SK-N-SH (cell line): ENCODE data around the gene AKAP6. TPM values are rescaled to one million over a fixed set of nuclear protein-coding genes. Genes with fewer than 3 reads are reported as not detected.

ENCODE experiments used
- CTCF ChIA-PET: fragments of 300-600, 350-600 bp; formaldehyde crosslinking; extraction: SDS; loops from one replicate; lab custom pipeline; 2021; lab: Yijun Ruan, JAX
- POLR2A ChIA-PET: fragments of 350-600 bp; sonication (Branson Sonifier 250); formaldehyde crosslinking; extraction: SDS; loops from one replicate; lab custom pipeline; 2020; ENCODE audit warnings: antibody characterized with exemption, inconsistent platforms; lab: Yijun Ruan, JAX
- DNase-seq: peaks from one replicate; pipeline ENCODE4 v3.0.0; 2012
- H2AFZ ChIP-seq: fragments of 200-600 bp; sonication (generic); 2 replicates; pipeline ENCODE4 v1.8.1; 2016; ENCODE audit warnings: antibody characterized with exemption, mild to moderate bottlenecking, low read depth
- H3F3A ChIP-seq: fragments of 200-600 bp; sonication (generic); replicated peaks from 2 replicates; pipeline ENCODE3; 2016; ENCODE audit warnings: antibody characterized with exemption, mild to moderate bottlenecking; ENCODE audit not compliant: insufficient read depth
- H3K27ac ChIP-seq, 2 experiments: fragments of 200-500 bp in 1 of 2; fragments of 200-600 bp in 1 of 2; sonication (Bioruptor generic) in 1 of 2; sonication (generic), shearing (Covaris generic) in 1 of 2; 2 replicates each; pipeline versions ENCODE4 v1.5.1 to v1.6.1; 2014 to 2016; ENCODE audit warnings: low read depth in 2 of 2, inconsistent platforms in 1 of 2, low read length in 1 of 2, mild to moderate bottlenecking in 1 of 2, mixed read lengths in 1 of 2
- H3K27me3 ChIP-seq: fragments of 200-600 bp; sonication (generic), shearing (Covaris generic); 2 replicates; pipeline ENCODE4 v1.6.1; 2016; ENCODE audit warnings: mixed run types; ENCODE audit not compliant: insufficient read depth
- H3K36me3 ChIP-seq, 2 experiments: fragments of 200-500 bp in 1 of 2; fragments of 200-600 bp in 1 of 2; sonication (Bioruptor generic) in 1 of 2; sonication (generic) in 1 of 2; replicated peaks in 1 of 2; 2 replicates each; pipeline versions ENCODE3 to v1.5.1; 2014 to 2016; ENCODE audit warnings: low read length in 1 of 2, mild to moderate bottlenecking in 1 of 2; ENCODE audit not compliant: insufficient read depth in 2 of 2, control insufficient read depth in 1 of 2
- H3K4me1 ChIP-seq, 2 experiments: fragments of 200-500 bp in 1 of 2; fragments of 200-600 bp in 1 of 2; sonication (Bioruptor generic) in 1 of 2; sonication (generic), shearing (Covaris generic) in 1 of 2; 2 replicates each; pipeline versions ENCODE4 v1.5.1 to v1.6.1; 2014 to 2016; ENCODE audit warnings: low read depth in 1 of 2, low read length in 1 of 2, mixed run types in 1 of 2; ENCODE audit not compliant: insufficient read depth in 2 of 2, control insufficient read depth in 1 of 2
- H3K4me2 ChIP-seq: fragments of 200-600 bp; sonication (generic), shearing (Covaris generic); 2 replicates; pipeline ENCODE4 v1.6.1; 2017; ENCODE audit warnings: mixed run types
- H3K4me3 ChIP-seq, 2 experiments: fragments of 200-500 bp in 1 of 2; fragments of 200-600 bp in 1 of 2; sonication (Bioruptor generic) in 1 of 2; sonication (generic), shearing (Covaris generic) in 1 of 2; 2 replicates each; pipeline versions ENCODE4 v1.5.1 to v1.8.1; 2014 to 2016; ENCODE audit warnings: low read depth in 2 of 2, inconsistent platforms in 1 of 2, low read length in 1 of 2, mild to moderate bottlenecking in 1 of 2, mixed read lengths in 1 of 2, moderate library complexity in 1 of 2
- H3K79me2 ChIP-seq: fragments of 200-600 bp; sonication (generic); 2 replicates; pipeline ENCODE4 v1.8.1; 2017; ENCODE audit warnings: mild to moderate bottlenecking; ENCODE audit not compliant: insufficient read depth
- H3K9ac ChIP-seq: fragments of 200-600 bp; sonication (generic); 2 replicates; pipeline ENCODE4 v1.6.1; 2017; ENCODE audit warnings: mixed run types
- H3K9me2 ChIP-seq: fragments of 200-600 bp; sonication (generic); 2 replicates; pipeline ENCODE4 v1.6.1; 2017; ENCODE audit warnings: mixed run types
- H3K9me3 ChIP-seq: fragments of 200-600 bp; sonication (generic); 2 replicates; pipeline ENCODE4 v1.6.1; 2017; ENCODE audit warnings: mixed run types, mild to moderate bottlenecking, moderate library complexity
- H4K20me1 ChIP-seq: fragments of 200-600 bp; sonication (generic); 2 replicates; pipeline ENCODE4 v1.6.1; 2017; ENCODE audit warnings: mild to moderate bottlenecking, mixed run types; ENCODE audit not compliant: insufficient read depth
- EP300 ChIP-seq, 2 experiments: IDR thresholded peaks; 2 replicates each; pipeline versions ENCODE4 v1.4.0 to v1.6.1; 2012; ENCODE audit warnings: borderline replicate concordance in 1 of 2, low read depth in 1 of 2, low read length in 1 of 2
- FOSL2 ChIP-seq: IDR thresholded peaks from 2 replicates; pipeline ENCODE4 v1.4.0; 2012; ENCODE audit warnings: low read depth, mild to moderate bottlenecking, moderate library complexity, borderline replicate concordance
- JUND ChIP-seq: IDR thresholded peaks from 2 replicates; pipeline ENCODE4 v1.4.0; 2012
- NFIC ChIP-seq: IDR thresholded peaks from 2 replicates; pipeline ENCODE4 v1.4.0; 2012; ENCODE audit warnings: borderline replicate concordance
- RAD21 ChIP-seq: IDR thresholded peaks from 2 replicates; pipeline ENCODE4 v1.6.1; 2012; ENCODE audit warnings: mild to moderate bottlenecking, low read length
- RCOR1 ChIP-seq: fragments of 150-350 bp; IDR thresholded peaks from 2 replicates; pipeline ENCODE4 v1.6.1; 2017; ENCODE audit warnings: antibody characterized with exemption, low read length
- RXRA ChIP-seq: IDR thresholded peaks from 2 replicates; pipeline ENCODE4 v1.4.0; 2012; ENCODE audit warnings: low read depth, mild to moderate bottlenecking, borderline replicate concordance
- SIN3A ChIP-seq: IDR thresholded peaks from 2 replicates; pipeline ENCODE4 v1.6.1; 2012; ENCODE audit warnings: low read depth, mild to moderate bottlenecking, low read length, moderate library complexity, borderline replicate concordance
- SMC3 ChIP-seq: IDR thresholded peaks from 2 replicates; pipeline ENCODE4 v1.6.1; 2012; ENCODE audit warnings: low read depth, low read length, improper control_type of control experiment
- TEAD4 ChIP-seq: IDR thresholded peaks from 2 replicates; pipeline ENCODE4 v1.4.0; 2012; ENCODE audit warnings: mild to moderate bottlenecking, borderline replicate concordance; ENCODE audit not compliant: insufficient read depth
- WGBS: methylation state at CpG from one replicate; pipeline ENCODE4 v1.1.6; 2017; ENCODE audit warnings: low lambda C conversion rate; 5-methylcytosine and 5-hydroxymethylcytosine counted together
- polyA plus RNA-seq, 3 experiments: library from polyadenylated mRNA; depleted of rRNA; stranded (reverse); fragments of >200 nt; gene quantifications; 2 replicates each; pipeline ENCODE4 v1.2.3, GENCODE V29; 2012
- TF ChIP-seq, protein P1 (sequence below): fragments of 200-600 bp; sonication (generic); IDR thresholded peaks from 2 replicates; pipeline ENCODE4 v1.6.1; 2017; ENCODE audit warnings: antibody characterized with exemption, mild to moderate bottlenecking, moderate library complexity
- TF ChIP-seq, protein P2 (sequence below): IDR thresholded peaks from 2 replicates; pipeline ENCODE4; 2012
- TF ChIP-seq, protein P3 (sequence below): IDR thresholded peaks from 2 replicates; pipeline ENCODE4 v1.4.0; 2012; ENCODE audit warnings: low read depth

Gene AKAP6
- polyA plus RNA-seq, 1 of the 3 experiments (the other 2 are of a cell fraction) = 1.7 TPM

DNA sequence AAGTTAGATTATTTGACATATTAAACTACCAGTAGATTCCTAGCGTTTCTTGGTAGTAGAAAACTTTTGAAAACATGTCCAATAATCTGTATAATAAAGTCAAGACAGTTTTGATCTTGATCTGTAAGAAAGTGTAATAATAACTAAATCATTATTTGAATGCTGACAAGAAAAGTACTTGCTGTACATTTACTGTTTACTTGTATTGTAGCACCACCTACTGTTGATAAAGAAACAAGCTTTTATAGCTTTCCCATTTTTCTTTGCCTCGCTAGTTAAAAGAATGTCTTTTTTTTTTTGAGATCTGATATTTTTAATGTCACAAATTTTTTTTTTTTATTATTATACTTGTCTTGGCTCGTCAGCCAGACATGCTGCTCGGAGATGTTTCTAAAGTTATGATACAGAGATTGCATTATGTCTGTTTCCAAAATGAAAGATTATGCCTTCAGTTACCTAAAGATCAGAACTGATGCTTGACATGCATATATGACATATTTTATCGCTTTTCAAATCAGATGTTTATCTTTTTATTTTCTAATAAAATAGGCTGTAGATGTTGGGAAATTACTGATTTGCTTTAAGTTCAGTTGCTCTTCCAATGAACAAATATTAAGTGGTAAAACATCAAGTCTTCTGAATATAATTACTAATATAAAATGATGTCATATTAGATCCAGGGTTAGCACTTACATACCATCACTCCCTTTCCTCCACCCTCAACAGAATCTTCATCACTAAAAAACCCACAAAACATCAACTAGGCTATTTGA is 140.5 kb downstream of the AKAP6 start:
- peak overlapping the region; percentile 85 for H3K9ac ChIP-seq
- DNase-seq = no peak
- H3K4me2 ChIP-seq = peak overlapping the region; percentile 4; the same call in 1 of the 2 replicates
- peaks cover 5% of the 10 kb centered on the region; the same call in 1 of the 2 replicates for H3K9me3 ChIP-seq
- H3K27me3 ChIP-seq = no peaks in the 10 kb centered on the region
- ChIA-PET CTCF (interaction anchor here (0.5 to 6.9 kb wide), 22 partner anchors 12 to 932 kb away, joined by 3 to 64 read pairs (median 4); no protein-coding TSS in a partner anchor), POLR2A (no interaction called here)
- H3K9me2 ChIP-seq = no peaks in the 10 kb centered on the region
- peak overlapping the region; percentile 90 to 98 for H3K27ac ChIP-seq
- 3% methylated on average over 5 of the region's 5 CpGs for WGBS
- H3K4me1 ChIP-seq = peaks cover 11 to 48% of the 10 kb centered on the region in 2 experiments
- no peaks in the 10 kb centered on the region; the same call in 1 of the 2 replicates for H3K79me2 ChIP-seq
- H2AFZ ChIP-seq = no peak overlapping the region; the same call in 1 of the 2 replicates
- H3F3A ChIP-seq = peaks cover 57% of the 10 kb centered on the region
- H3K36me3 ChIP-seq = no peaks in the 10 kb centered on the region
- H3K4me3 ChIP-seq = peak overlapping the region in 1 of 2 experiments; percentile 3; a peak in 1 of 4 replicates
- no peaks in the 10 kb centered on the region for H4K20me1 ChIP-seq
- TF ChIP-seq NFIC (no peak), RCOR1 (0 out of 2 replicates have a peak, but pooled peaks have one; percentile 13), SMC3 (peak; percentile 49), TEAD4 (no peak), RXRA (0 out of 2 replicates have a peak, but pooled peaks have one; percentile 6), RAD21 (peak; percentile 83)
- TF ChIP-seq, protein P1, sequence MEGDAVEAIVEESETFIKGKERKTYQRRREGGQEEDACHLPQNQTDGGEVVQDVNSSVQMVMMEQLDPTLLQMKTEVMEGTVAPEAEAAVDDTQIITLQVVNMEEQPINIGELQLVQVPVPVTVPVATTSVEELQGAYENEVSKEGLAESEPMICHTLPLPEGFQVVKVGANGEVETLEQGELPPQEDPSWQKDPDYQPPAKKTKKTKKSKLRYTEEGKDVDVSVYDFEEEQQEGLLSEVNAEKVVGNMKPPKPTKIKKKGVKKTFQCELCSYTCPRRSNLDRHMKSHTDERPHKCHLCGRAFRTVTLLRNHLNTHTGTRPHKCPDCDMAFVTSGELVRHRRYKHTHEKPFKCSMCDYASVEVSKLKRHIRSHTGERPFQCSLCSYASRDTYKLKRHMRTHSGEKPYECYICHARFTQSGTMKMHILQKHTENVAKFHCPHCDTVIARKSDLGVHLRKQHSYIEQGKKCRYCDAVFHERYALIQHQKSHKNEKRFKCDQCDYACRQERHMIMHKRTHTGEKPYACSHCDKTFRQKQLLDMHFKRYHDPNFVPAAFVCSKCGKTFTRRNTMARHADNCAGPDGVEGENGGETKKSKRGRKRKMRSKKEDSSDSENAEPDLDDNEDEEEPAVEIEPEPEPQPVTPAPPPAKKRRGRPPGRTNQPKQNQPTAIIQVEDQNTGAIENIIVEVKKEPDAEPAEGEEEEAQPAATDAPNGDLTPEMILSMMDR = peak; percentile 84
- TF ChIP-seq, all 33 proteins: peak for 5

DNA sequence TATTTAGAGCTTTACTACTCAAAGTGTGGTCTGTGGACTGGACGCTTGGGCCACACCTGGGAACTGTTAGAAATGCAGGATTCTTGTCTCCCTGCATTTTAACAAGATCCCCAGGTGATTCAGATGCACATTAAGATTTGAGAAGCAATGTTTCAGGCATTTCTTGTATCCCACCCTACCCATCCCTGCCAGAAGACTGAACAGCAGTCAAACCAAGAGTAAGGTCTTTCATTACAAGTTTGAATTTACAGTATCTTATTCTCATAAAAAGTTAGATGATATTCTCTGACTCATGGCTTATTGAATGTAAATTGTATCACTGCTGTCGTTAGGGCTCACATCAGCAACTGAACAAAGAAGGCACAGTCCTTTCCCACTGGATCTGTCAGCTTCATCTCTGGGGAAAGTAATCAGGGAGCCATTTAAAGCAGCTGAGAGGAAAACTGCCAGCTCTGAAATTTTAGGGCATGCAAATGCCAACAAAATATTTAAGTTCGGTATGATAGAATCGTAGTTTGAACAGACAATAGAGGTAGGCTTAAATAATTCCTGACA is 141.1 kb downstream of the AKAP6 start:
- TF ChIP-seq EP300 (IDR thresholded peaks at IDR 0.05; ENCODE audit: borderline replicate concordance in 1 of 2, low read depth in 1 of 2, low read length in 1 of 2) (peak in 1 of 2 experiments; percentile 31; a peak in 1 of 4 replicates), JUND (peak; percentile 15; the same call in 1 of the 2 replicates), SMC3 (no peak), SIN3A (no peak), FOSL2 (peak; percentile 26; the same call in 1 of the 2 replicates), NFIC (no peak)
- TF ChIP-seq, protein P2, sequence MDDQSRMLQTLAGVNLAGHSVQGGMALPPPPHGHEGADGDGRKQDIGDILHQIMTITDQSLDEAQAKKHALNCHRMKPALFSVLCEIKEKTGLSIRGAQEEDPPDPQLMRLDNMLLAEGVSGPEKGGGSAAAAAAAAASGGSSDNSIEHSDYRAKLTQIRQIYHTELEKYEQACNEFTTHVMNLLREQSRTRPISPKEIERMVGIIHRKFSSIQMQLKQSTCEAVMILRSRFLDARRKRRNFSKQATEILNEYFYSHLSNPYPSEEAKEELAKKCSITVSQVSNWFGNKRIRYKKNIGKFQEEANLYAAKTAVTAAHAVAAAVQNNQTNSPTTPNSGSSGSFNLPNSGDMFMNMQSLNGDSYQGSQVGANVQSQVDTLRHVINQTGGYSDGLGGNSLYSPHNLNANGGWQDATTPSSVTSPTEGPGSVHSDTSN = peak; percentile 44; the same call in 1 of the 2 replicates
- TF ChIP-seq, protein P3, sequence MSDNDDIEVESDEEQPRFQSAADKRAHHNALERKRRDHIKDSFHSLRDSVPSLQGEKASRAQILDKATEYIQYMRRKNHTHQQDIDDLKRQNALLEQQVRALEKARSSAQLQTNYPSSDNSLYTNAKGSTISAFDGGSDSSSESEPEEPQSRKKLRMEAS = no peak
- no peak for DNase-seq
- Histone ChIP-seq H3K79me2 (no peaks in the 10 kb centered on the region; the same call in 1 of the 2 replicates), H3K4me1 (peaks cover 11 to 48% of the 10 kb centered on the region in 2 experiments), H3K27ac (peak overlapping the region; percentile 90 to 98), H4K20me1 (no peaks in the 10 kb centered on the region), H3K27me3 (no peaks in the 10 kb centered on the region), H3K9me2 (no peaks in the 10 kb centered on the region), H3K4me3 (no peak overlapping the region), H3K36me3 (no peaks in the 10 kb centered on the region), H3K4me2 (peak overlapping the region; percentile 4; the same call in 1 of the 2 replicates), H3K9me3 (peaks cover 4% of the 10 kb centered on the region; the same call in 1 of the 2 replicates), H2AFZ (0 out of 2 replicates have a peak overlapping the region, but pooled peaks have one; percentile 4), H3F3A (peaks cover 62% of the 10 kb centered on the region), H3K9ac (peak overlapping the region; percentile 85)
- CTCF ChIA-PET = interaction anchor here (1.1 to 6.9 kb wide), 9 partner anchors 13 to 264 kb away, joined by 3 to 64 read pairs (median 6); no protein-coding TSS in a partner anchor
- 43% methylated on average over 4 of the region's 4 CpGs for WGBS
- POLR2A ChIA-PET = no interaction called here
